ENCODE data around the gene ABCC12.
"Not testable (repeated sequence)": the region's sequence is repeated elsewhere in the genome, so short reads cannot be mapped to it uniquely, and the experiment has no call there.

The ABCC12 gene

GRCh38 chr16:48155926-48156789 lies at the start of gene ABCC12:
Gene ABCC12, minus strand, starts transcription at chr16:48155993. Its CDS starts 9,569 bp downstream, at chr16:48146424.
- DNase-seq (ENCODE audit: low spot score) = no peak

- DNase-seq (ENCODE audit: low spot score) = no peak
Measured at GRCh38 chr16:48204825-48205151, 49.0 kb upstream of the ABCC12 start.

- peak; percentile 37 for DNase-seq (ENCODE audit: low spot score)
Measured at GRCh38 chr16:48203974-48204824, 48.4 kb upstream of the ABCC12 start.

- DNase-seq (ENCODE audit: low spot score) = no peak
Measured at GRCh38 chr16:48201515-48202201, 45.9 kb upstream of the ABCC12 start.

- DNase-seq (ENCODE audit: low spot score) = no peak
Measured at GRCh38 chr16:48197294-48197693, 41.5 kb upstream of the ABCC12 start.

DNA sequence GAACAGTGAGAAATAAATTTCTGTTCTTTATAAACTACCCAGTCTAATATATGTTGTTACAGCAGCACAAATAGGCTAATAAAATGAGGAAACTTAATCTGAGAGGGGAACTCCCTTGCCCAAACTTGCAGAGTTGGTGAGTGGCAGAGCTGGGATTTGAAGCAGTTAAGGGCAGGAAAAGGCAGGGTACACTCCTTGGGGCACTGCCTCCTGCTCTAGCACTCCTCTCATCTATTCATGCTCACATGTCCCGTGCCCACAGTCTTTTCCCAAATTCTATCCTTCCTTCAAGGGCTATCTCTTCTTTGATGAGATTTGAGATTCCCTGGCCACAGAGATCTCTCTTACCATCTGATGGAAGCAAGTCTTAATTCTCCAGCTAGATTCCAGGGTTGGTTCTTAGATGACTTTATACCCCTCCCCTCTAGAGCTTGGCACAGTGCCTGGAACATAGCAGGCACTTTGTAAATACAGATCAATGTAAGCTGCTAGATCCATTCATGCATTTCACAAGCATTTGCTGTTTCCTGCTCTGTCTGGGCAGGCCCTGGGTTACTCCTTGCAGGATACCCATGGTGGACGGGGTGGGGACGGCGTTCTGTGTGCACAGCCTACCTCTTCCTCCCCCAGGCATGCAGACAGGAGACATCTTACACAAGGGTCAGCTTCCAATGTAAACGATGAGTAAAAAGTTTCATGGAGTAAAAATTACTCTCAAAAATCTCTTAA lies 39.2 kb upstream of the ABCC12 start:
- DNase-seq (ENCODE audit: low spot score) = peak; percentile 23

GRCh38 chr16:48193846-48194245 lies 38.1 kb upstream of the ABCC12 start:
- DNase-seq (ENCODE audit: low spot score) = no peak

DNA sequence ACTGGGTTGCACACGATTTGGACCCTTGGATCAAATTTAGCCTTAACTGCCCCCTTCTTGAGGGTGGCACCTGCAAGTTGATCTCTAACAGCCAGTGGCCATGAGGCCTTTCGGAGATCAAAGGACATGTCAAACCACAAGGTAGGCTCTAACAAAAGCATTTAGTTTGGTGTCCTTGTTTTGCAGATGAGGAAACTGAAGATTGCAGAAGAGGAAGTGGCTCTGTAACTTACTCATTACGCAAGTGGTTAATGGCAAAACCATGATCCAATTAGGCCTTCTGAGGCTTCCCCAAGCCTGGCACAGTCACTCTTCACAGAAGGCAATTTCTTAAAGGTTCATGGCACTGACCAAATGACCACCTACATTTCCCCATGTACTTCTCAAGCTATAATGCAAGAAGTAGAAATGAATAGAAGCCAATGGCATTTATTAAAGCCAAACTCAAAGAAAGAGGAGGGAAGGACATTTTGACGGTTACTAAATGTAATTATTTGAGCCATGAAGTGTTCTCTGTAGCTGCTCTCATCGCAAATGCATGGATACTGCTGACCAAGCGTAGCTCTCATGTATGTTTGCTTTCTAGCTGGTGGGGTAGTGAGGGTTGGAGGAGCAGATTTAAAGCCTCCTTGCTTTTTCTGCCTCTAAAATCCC lies 32.8 kb upstream of the ABCC12 start:
- no peak for DNase-seq (ENCODE audit: low spot score)

GRCh38 chr16:48187779-48188178 lies 32.0 kb upstream of the ABCC12 start:
- DNase-seq (ENCODE audit: low spot score) = no peak

GRCh38 chr16:48184681-48185080 lies 28.9 kb upstream of the ABCC12 start:
- no peak for DNase-seq (ENCODE audit: low spot score)

- DNase-seq (ENCODE audit: low spot score) = no peak
Measured at GRCh38 chr16:48182979-48183537, 27.3 kb upstream of the ABCC12 start.

GRCh38 chr16:48181746-48182520 lies 26.1 kb upstream of the ABCC12 start:
- DNase-seq (ENCODE audit: low spot score) = not testable (repeated sequence)

DNA sequence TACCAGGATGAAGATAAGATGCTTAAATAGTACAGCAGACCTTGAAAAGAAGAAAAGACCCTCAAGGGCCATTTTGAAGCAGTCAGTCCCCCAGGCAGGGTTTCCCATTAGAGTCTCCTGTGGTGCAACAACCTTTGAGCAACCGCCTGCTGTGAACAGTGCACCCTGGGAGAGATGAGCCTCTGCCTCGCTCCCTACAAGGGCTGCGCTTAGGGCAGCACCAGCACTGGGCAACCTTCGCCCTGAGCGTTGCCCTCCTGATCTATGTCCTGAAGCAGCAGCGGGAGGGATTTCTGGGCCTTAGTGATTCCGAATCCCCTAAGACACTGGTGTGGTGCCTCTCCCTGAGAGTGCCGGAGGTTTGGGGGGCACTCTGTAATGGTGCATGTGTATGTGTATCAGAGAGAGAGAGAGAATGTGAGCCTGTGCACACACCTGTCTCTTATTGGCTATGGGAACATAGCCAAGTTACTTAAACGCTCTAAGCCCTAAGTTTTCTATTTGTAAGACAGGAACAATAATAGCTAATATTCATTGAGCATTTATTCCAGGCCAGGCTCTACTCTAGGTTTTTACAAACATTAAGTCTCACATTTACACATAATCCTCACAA lies 25.2 kb upstream of the ABCC12 start:
- no peak for DNase-seq (ENCODE audit: low spot score)

- DNase-seq (ENCODE audit: low spot score) = no peak
Measured at GRCh38 chr16:48176635-48177408, 21.0 kb upstream of the ABCC12 start.

GRCh38 chr16:48173889-48174288 lies 18.1 kb upstream of the ABCC12 start:
- DNase-seq (ENCODE audit: low spot score) = no peak

DNA sequence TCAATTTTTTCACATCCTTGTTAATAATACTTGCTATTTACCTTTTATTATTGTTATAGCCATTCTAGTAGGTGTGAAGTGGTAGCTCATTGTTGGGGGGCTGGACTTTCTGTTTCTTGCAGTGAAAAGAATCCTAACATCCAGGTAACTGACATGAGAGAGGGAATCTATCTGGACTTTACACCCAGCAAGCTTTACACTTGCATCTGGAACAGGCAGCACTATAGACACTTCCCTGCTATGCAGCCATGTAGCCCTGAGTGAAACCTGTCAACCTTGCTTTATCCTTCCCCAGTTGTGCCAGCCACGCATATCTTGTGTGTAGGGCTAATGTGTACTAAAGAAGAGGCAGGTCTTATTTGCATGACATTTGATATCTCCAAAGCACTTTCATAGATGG lies 16.9 kb upstream of the ABCC12 start:
- no peak for DNase-seq (ENCODE audit: low spot score)

- DNase-seq (ENCODE audit: low spot score) = no peak
Measured at GRCh38 chr16:48169896-48170295, 14.1 kb upstream of the ABCC12 start.

- no peak for DNase-seq (ENCODE audit: low spot score)
Measured at GRCh38 chr16:48168075-48168474, 12.3 kb upstream of the ABCC12 start.

DNA sequence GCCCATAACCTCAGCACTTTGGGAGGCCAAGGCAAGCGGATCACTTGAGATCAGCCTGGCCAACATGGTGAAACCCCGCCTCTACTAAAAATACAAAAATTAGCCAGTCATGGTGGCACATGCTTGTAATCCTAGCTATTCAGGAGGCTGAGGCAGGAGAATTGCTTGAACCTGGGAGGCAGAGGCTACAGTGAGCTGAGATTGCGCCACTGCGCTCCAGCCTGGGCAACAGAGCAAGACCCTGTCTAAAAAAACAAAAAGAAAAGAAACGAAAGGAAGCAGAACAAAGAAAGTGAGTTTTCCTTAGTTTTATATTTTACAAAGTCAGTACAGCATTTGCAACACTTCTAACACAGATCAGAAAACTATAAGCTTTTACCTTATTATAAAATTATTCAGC lies 10.8 kb upstream of the ABCC12 start:
- DNase-seq (ENCODE audit: low spot score) = not testable (repeated sequence)
